Measurements from ENCODE around the gene HAPLN3. TPM values are rescaled to one million over a fixed set of nuclear protein-coding genes. Genes with fewer than 3 reads are reported as not detected.

Gene HAPLN3
- total and polyA plus RNA-seq, 2 experiments from 2014 or later: 4.2 to 6.6 TPM

DNA sequence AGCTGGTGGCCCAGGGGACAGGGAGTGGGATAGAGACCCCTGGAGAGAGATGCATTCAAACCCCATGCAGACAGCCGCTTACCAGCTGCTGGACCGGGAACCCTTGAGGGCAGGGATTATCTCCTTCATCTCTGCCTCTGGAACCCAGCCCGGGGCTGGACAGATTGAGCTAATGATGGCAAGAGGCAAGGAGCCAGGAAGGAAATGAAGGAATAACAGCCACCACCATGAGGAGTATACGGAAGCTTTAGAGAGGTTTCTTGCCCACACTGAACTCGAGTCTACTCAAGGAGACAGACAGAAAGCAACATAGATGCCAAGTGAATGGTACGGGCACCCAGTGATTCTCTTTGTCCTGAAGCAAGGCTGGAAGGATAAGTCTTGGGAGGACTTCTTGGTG lies 23.2 kb downstream of the HAPLN3 start:
- no peak overlapping the region for H2AFZ ChIP-seq
- WGBS (ENCODE audit: low lambda C conversion rate, missing lambda C conversion rate): 90% methylated on average over 6 of the region's 6 CpGs
- H3K4me2 ChIP-seq: no peak overlapping the region
- H3K9me2 ChIP-seq (replicated peaks; ENCODE audit: insufficient read depth): no peaks in the 10 kb centered on the region
- no peaks in the 10 kb centered on the region for H3K4me1 ChIP-seq (ENCODE audit: insufficient read depth)
- no peaks in the 10 kb centered on the region for H3K36me3 ChIP-seq (replicated peaks; ENCODE audit: insufficient read depth, low read depth)
- H3K4me3 ChIP-seq: no peak overlapping the region
- DNase-seq (ENCODE audit: low spot score): no peak
- H3K27ac ChIP-seq: no peak overlapping the region
- no peaks in the 10 kb centered on the region for H4K20me1 ChIP-seq (ENCODE audit: insufficient read depth, poor library complexity, severe bottlenecking)
- no peaks in the 10 kb centered on the region for H3K27me3 ChIP-seq
- TF ChIP-seq CTCF (IDR thresholded peaks at IDR 0.05; ENCODE audit: poor library complexity): no peak
- TF ChIP-seq EZH2 (IDR thresholded peaks at IDR 0.05; ENCODE audit: borderline replicate concordance): no peak
- no peak for TF ChIP-seq EZH2phosphoT487 (IDR thresholded peaks at IDR 0.05; ENCODE audit: low read depth, severe bottlenecking, unreplicated experiment)
- H3K79me2 ChIP-seq: no peaks in the 10 kb centered on the region
- H3K9me3 ChIP-seq (ENCODE audit: low read depth): no peaks in the 10 kb centered on the region

DNA sequence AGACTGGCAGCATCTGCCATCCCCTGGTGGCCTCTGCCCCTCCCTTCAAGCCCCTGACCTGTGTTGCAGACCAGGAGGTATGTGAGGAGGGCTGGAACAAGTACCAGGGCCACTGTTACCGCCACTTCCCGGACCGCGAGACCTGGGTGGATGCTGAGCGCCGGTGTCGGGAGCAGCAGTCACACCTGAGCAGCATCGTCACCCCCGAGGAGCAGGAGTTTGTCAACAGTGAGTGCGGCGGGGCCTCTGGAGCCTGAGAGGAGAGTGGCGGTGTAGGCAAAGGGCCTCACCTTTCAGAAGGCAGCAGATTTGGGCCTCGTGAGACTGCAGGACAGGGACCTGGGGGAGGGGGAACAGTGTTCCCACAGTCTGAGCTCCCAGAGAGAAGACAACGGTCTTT lies 24.0 kb downstream of the HAPLN3 start:
- Histone ChIP-seq H3K4me2 (no peak overlapping the region), H3K27ac (no peak overlapping the region), H3K9me3 (ENCODE audit: low read depth) (no peaks in the 10 kb centered on the region), H2AFZ (no peak overlapping the region), H4K20me1 (ENCODE audit: insufficient read depth, poor library complexity, severe bottlenecking) (no peaks in the 10 kb centered on the region), H3K4me1 (ENCODE audit: insufficient read depth) (no peaks in the 10 kb centered on the region), H3K4me3 (no peak overlapping the region), H3K79me2 (no peaks in the 10 kb centered on the region), H3K9me2 (replicated peaks; ENCODE audit: insufficient read depth) (no peaks in the 10 kb centered on the region), H3K36me3 (replicated peaks; ENCODE audit: insufficient read depth, low read depth) (no peaks in the 10 kb centered on the region), H3K27me3 (no peaks in the 10 kb centered on the region)
- TF ChIP-seq CTCF (IDR thresholded peaks at IDR 0.05; ENCODE audit: poor library complexity) (no peak), EZH2 (IDR thresholded peaks at IDR 0.05; ENCODE audit: borderline replicate concordance) (no peak), EZH2phosphoT487 (IDR thresholded peaks at IDR 0.05; ENCODE audit: low read depth, severe bottlenecking, unreplicated experiment) (no peak)
- DNase-seq (ENCODE audit: low spot score): no peak
- 87% methylated on average over 14 of the region's 14 CpGs for whole genome bisulfite sequencing (ENCODE audit: low lambda C conversion rate, missing lambda C conversion rate)

DNA sequence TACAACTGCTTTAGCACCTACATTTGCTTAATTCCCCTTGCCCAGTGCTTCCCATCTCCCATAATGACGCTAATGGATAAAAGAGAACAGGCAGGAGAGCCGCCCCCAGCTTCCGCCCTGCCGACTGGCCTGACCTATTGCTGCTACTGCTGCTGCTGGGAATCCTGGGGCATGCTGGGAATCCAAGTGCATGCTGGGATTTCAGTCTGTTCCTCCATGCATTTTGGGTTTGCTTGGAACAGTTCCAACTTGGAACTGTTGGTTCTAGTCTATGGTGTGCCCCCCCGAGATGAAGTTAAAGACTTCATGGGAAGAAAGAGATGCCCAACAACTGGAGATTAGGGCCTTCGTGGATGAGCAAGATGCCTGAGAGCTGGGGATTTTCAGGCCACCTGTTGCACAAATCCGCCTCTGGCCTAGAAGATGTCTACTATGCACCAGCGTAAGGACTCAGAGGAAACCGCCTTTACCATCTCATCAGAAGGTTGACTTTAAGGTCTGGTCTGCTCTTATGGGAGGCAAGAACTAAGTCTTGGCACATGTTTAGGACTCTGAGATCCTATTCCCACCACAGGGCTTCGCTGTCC lies 29.0 kb downstream of the HAPLN3 start:
- WGBS (ENCODE audit: low lambda C conversion rate, missing lambda C conversion rate): 93% methylated on average over 10 of the region's 10 CpGs
- no peaks in the 10 kb centered on the region for H3K79me2 ChIP-seq
- no peak overlapping the region for H3K4me3 ChIP-seq
- no peak for DNase-seq (ENCODE audit: low spot score)
- H3K27ac ChIP-seq: no peak overlapping the region
- H4K20me1 ChIP-seq (ENCODE audit: insufficient read depth, poor library complexity, severe bottlenecking): no peaks in the 10 kb centered on the region
- H3K4me1 ChIP-seq (ENCODE audit: insufficient read depth): no peaks in the 10 kb centered on the region
- H3K4me2 ChIP-seq: no peak overlapping the region
- TF ChIP-seq EZH2 (IDR thresholded peaks at IDR 0.05; ENCODE audit: borderline replicate concordance) (no peak), CTCF (IDR thresholded peaks at IDR 0.05; ENCODE audit: poor library complexity) (no peak), EZH2phosphoT487 (IDR thresholded peaks at IDR 0.05; ENCODE audit: low read depth, severe bottlenecking, unreplicated experiment) (no peak)
- H3K36me3 ChIP-seq (replicated peaks; ENCODE audit: insufficient read depth, low read depth): no peaks in the 10 kb centered on the region
- H3K27me3 ChIP-seq: no peaks in the 10 kb centered on the region
- H3K9me2 ChIP-seq (replicated peaks; ENCODE audit: insufficient read depth): no peaks in the 10 kb centered on the region
- H3K9me3 ChIP-seq (ENCODE audit: low read depth): no peaks in the 10 kb centered on the region
- H2AFZ ChIP-seq: no peak overlapping the region
